Hepatocyte (in vitro differentiated cells): ENCODE data around the gene CCNB3. TPM values are rescaled to one million over a fixed set of nuclear protein-coding genes. Genes with fewer than 3 reads are reported as not detected.

Source experiments
- DNase-seq: peaks from one replicate; pipeline ENCODE4 v3.0.0-alpha.2; 2016; ENCODE audit warnings: low spot score
- H2AFZ ChIP-seq: fragments of 200-600 bp; sonication (generic); 2 replicates; pipeline ENCODE4 v1.6.0; 2016; ENCODE audit warnings: antibody characterized with exemption, mild to moderate bottlenecking
- H3K27ac ChIP-seq: fragments of 200-600 bp; sonication (generic); 2 replicates; pipeline ENCODE4 v1.5.1; 2016; ENCODE audit warnings: mild to moderate bottlenecking
- H3K27me3 ChIP-seq: fragments of 200-600 bp; sonication (generic); 2 replicates; pipeline ENCODE4 v1.6.1; 2016
- H3K36me3 ChIP-seq: fragments of 200-600 bp; sonication (generic); replicated peaks from 2 replicates; pipeline ENCODE4 v1.5.1; 2016; ENCODE audit warnings: low read depth; ENCODE audit not compliant: insufficient read depth
- H3K4me1 ChIP-seq: fragments of 200-600 bp; sonication (generic); 2 replicates; pipeline ENCODE4 v1.5.1; 2016; ENCODE audit warnings: mild to moderate bottlenecking, moderate library complexity; ENCODE audit not compliant: insufficient read depth
- H3K4me2 ChIP-seq: fragments of 200-600 bp; sonication (generic); 2 replicates; pipeline ENCODE4 v1.6.0; 2016
- H3K4me3 ChIP-seq: fragments of 200-600 bp; sonication (generic); 2 replicates; pipeline ENCODE4 v1.5.1; 2016; ENCODE audit warnings: mild to moderate bottlenecking
- H3K79me2 ChIP-seq: fragments of 200-600 bp; sonication (generic); 2 replicates; pipeline ENCODE4 v1.6.0; 2017; ENCODE audit warnings: mild to moderate bottlenecking
- H3K9me2 ChIP-seq: fragments of 200-600 bp; sonication (generic); replicated peaks from 2 replicates; pipeline ENCODE4 v1.6.0; 2017; ENCODE audit warnings: mild to moderate bottlenecking; ENCODE audit not compliant: insufficient read depth
- H3K9me3 ChIP-seq: fragments of 200-600 bp; sonication (generic); 2 replicates; pipeline ENCODE4 v1.5.1; 2016; ENCODE audit warnings: low read depth, mild to moderate bottlenecking
- H4K20me1 ChIP-seq: fragments of 200-600 bp; sonication (generic); 2 replicates; pipeline ENCODE4 v1.6.0; 2016; ENCODE audit warnings: mild to moderate bottlenecking; ENCODE audit not compliant: insufficient read depth, poor library complexity, severe bottlenecking
- CTCF ChIP-seq: fragments of 200-600 bp; sonication (generic); IDR thresholded peaks from 2 replicates; pipeline ENCODE4 v1.5.1; 2016; ENCODE audit warnings: antibody characterized with exemption, mild to moderate bottlenecking; ENCODE audit not compliant: poor library complexity
- EZH2 ChIP-seq: fragments of 200-600 bp; sonication (generic); IDR thresholded peaks from 2 replicates; pipeline ENCODE4 v1.6.1; 2016; ENCODE audit warnings: antibody characterized with exemption, mild to moderate bottlenecking, borderline replicate concordance
- EZH2phosphoT487 ChIP-seq: fragments of 200-600 bp; sonication (generic); IDR thresholded peaks from one replicate; pipeline ENCODE4 v1.6.1; 2018; ENCODE audit warnings: antibody characterized with exemption, mild to moderate bottlenecking, low read depth, moderate library complexity; ENCODE audit not compliant: unreplicated experiment, severe bottlenecking
- WGBS: methylation state at CpG from one replicate; pipeline ENCODE4 v1.1.6; 2016; ENCODE audit warnings: low lambda C conversion rate; ENCODE audit errors: missing lambda C conversion rate; 5-methylcytosine and 5-hydroxymethylcytosine counted together
- polyA plus RNA-seq: library from polyadenylated mRNA; unstranded; fragments of >200 nt; fragmentation: Nextera tagmentation; extraction: Ambion mirVana; gene quantifications from 2 replicates; pipeline ENCODE4 v1.2.1, GENCODE V29; 2016
- total RNA-seq: library from RNA; depleted of rRNA; stranded (reverse); fragments of >200 nt; gene quantifications from 2 replicates; pipeline ENCODE4 v1.2.3, GENCODE V29; 2014

CCNB3 gene
- total and polyA plus RNA-seq, 2 experiments from 2014 or later: 0.13 to 0.23 TPM

DNA sequence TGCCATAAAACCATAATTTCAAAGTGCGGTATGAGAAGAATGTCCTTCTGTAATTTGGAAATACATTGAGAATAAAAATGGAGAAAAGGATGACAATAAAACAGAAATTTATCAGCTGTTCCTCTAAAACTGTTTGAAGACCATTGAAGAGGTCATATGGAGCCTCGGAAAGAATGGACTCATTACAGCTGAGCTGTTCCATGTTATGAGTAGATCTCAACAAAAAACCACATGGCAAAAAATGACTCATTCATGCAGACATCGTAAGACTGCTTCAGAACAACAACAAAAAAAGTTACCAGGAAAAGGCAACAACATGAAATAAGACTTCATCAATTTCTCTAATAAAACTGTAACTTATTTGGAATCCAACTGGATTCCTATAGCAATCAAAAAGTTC is 43.4 kb upstream of the CCNB3 start:
- no peak overlapping the region for H3K4me3 ChIP-seq
- H3K4me1 ChIP-seq: peaks cover 12% of the 10 kb centered on the region
- no peaks in the 10 kb centered on the region for H3K9me2 ChIP-seq
- no peak overlapping the region for H3K4me2 ChIP-seq
- H3K9me3 ChIP-seq: no peaks in the 10 kb centered on the region
- WGBS: 66% methylated on average over 3 of the region's 3 CpGs
- H3K79me2 ChIP-seq: no peaks in the 10 kb centered on the region
- H3K27me3 ChIP-seq: no peaks in the 10 kb centered on the region
- no peak overlapping the region for H3K27ac ChIP-seq
- no peak for DNase-seq
- H4K20me1 ChIP-seq: no peaks in the 10 kb centered on the region
- H2AFZ ChIP-seq: no peak overlapping the region
- TF ChIP-seq EZH2: no peak
- TF ChIP-seq CTCF: no peak
- no peak for TF ChIP-seq EZH2phosphoT487
- no peaks in the 10 kb centered on the region for H3K36me3 ChIP-seq

GRCh38 chrX:50165727-50166126 is 38.8 kb upstream of the CCNB3 start:
- Histone ChIP-seq H3K4me3 (no peak overlapping the region), H3K9me3 (no peaks in the 10 kb centered on the region), H3K27me3 (no peaks in the 10 kb centered on the region), H3K4me1 (no peaks in the 10 kb centered on the region), H3K9me2 (no peaks in the 10 kb centered on the region), H2AFZ (no peak overlapping the region), H3K27ac (no peak overlapping the region), H3K36me3 (no peaks in the 10 kb centered on the region), H4K20me1 (no peaks in the 10 kb centered on the region), H3K79me2 (no peaks in the 10 kb centered on the region), H3K4me2 (no peak overlapping the region)
- 69% methylated on average over 5 of the region's 5 CpGs for WGBS
- no peak for TF ChIP-seq EZH2
- no peak for TF ChIP-seq EZH2phosphoT487
- no peak for TF ChIP-seq CTCF
- DNase-seq: no peak

GRCh38 chrX:50167366-50167765 is 37.2 kb upstream of the CCNB3 start:
- Histone ChIP-seq H3K9me2 (no peaks in the 10 kb centered on the region), H3K27me3 (no peaks in the 10 kb centered on the region), H3K27ac (no peak overlapping the region), H4K20me1 (no peaks in the 10 kb centered on the region), H3K9me3 (no peaks in the 10 kb centered on the region), H3K36me3 (no peaks in the 10 kb centered on the region), H3K4me3 (no peak overlapping the region), H3K79me2 (no peaks in the 10 kb centered on the region), H3K4me1 (no peaks in the 10 kb centered on the region), H3K4me2 (no peak overlapping the region), H2AFZ (no peak overlapping the region)
- TF ChIP-seq EZH2phosphoT487 (no peak), EZH2 (no peak), CTCF (no peak)
- DNase-seq: no peak
- 87% methylated on average over 7 of the region's 7 CpGs for WGBS

DNA sequence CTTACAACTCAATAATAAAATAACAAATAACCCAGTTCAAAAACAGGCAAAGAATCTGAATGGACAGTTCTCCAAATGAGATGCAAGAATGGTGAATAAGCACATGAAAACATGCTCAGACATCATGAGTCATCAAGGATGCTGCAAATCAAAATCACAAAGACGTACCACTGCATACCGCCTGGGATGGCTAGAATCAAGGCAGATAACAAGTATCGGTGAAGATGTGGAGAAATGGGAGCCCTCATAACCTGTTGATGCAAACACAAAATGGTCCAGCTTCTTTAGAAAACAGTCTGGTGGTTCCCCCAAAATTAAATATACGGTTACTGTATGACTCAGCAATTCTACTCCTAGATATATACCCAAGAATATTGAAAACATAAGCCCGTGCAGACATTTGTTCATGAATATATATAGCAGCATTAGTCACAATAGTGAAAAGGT is 36.3 kb upstream of the CCNB3 start:
- H2AFZ ChIP-seq: no peak overlapping the region
- no peak overlapping the region for H3K4me2 ChIP-seq
- no peaks in the 10 kb centered on the region for H3K27me3 ChIP-seq
- TF ChIP-seq EZH2phosphoT487: no peak
- TF ChIP-seq EZH2: no peak
- TF ChIP-seq CTCF: no peak
- H3K36me3 ChIP-seq: no peaks in the 10 kb centered on the region
- WGBS: 73% methylated on average over 5 of the region's 5 CpGs
- no peaks in the 10 kb centered on the region for H3K9me3 ChIP-seq
- no peak for DNase-seq
- H3K4me1 ChIP-seq: no peaks in the 10 kb centered on the region
- no peaks in the 10 kb centered on the region for H3K79me2 ChIP-seq
- H3K9me2 ChIP-seq: no peaks in the 10 kb centered on the region
- H3K4me3 ChIP-seq: no peak overlapping the region
- no peak overlapping the region for H3K27ac ChIP-seq
- no peaks in the 10 kb centered on the region for H4K20me1 ChIP-seq
